ENCODE data around the gene CHID1. TPM values are rescaled to one million over a fixed set of nuclear protein-coding genes. Genes with fewer than 3 reads are reported as not detected.

CHID1 gene
- total and polyA plus RNA-seq, 5 donors, result 48.9 to 70.5 (median 63.7) TPM

- Histone ChIP-seq H3K9me3 (ENCODE audit: control insufficient read depth, low read length) (no peaks in the 10 kb centered on the region), H3K4me3 (ENCODE audit: low read length) (no peak overlapping the region), H3K4me1 (ENCODE audit: control insufficient read depth, insufficient read depth, low read length) (peaks cover 9% of the 10 kb centered on the region), H3K27me3 (ENCODE audit: control insufficient read depth, insufficient read depth) (no peaks in the 10 kb centered on the region), H3K27ac (ENCODE audit: low read length) (no peak overlapping the region)
- no peak for ATAC-seq
- peak in 2 of 3 donors; percentile 69 to 72 for DNase-seq
- intact Hi-C loops (cut with DNase I), result no loop called here
- 67% methylated on average over 31 of the region's 31 CpGs for WGBS
Observed at GRCh38 chr11:831118-831864, 79.3 kb downstream of the CHID1 start.

- WGBS, result 8% methylated on average over 78 of the region's 78 CpGs
- intact Hi-C loops (cut with DNase I), result no loop called here
- H3K4me3 ChIP-seq (ENCODE audit: low read length), result peak overlapping the region; percentile 29
- ATAC-seq (peak; percentile 56 to 62), DNase-seq (peak; percentile 81 to 93 (median 92))
- H3K9me3 ChIP-seq (ENCODE audit: control insufficient read depth, low read length), result no peaks in the 10 kb centered on the region
- peaks cover 9% of the 10 kb centered on the region for H3K4me1 ChIP-seq (ENCODE audit: control insufficient read depth, insufficient read depth, low read length)
- H3K27ac ChIP-seq (ENCODE audit: low read length), result no peak overlapping the region
- no peaks in the 10 kb centered on the region for H3K27me3 ChIP-seq (ENCODE audit: control insufficient read depth, insufficient read depth)
Observed at GRCh38 chr11:830295-831117, 80.1 kb downstream of the CHID1 start.

GRCh38 chr11:829847-830294, 80.7 kb downstream of the CHID1 start:
- peak overlapping the region; percentile 29 for H3K4me3 ChIP-seq (ENCODE audit: low read length)
- no peaks in the 10 kb centered on the region for H3K27me3 ChIP-seq (ENCODE audit: control insufficient read depth, insufficient read depth)
- intact Hi-C loops (cut with DNase I), result no loop called here
- 4% methylated on average over 39 of the region's 39 CpGs for WGBS
- no peak for DNase-seq
- H3K4me1 ChIP-seq (ENCODE audit: control insufficient read depth, insufficient read depth, low read length), result peaks cover 9% of the 10 kb centered on the region
- no peaks in the 10 kb centered on the region for H3K9me3 ChIP-seq (ENCODE audit: control insufficient read depth, low read length)
- no peak for ATAC-seq
- H3K27ac ChIP-seq (ENCODE audit: low read length), result peak overlapping the region; percentile 10

- Histone ChIP-seq H3K9me3 (ENCODE audit: control insufficient read depth, low read length) (no peaks in the 10 kb centered on the region), H3K4me3 (ENCODE audit: low read length) (peak overlapping the region; percentile 29), H3K27ac (ENCODE audit: low read length) (peak overlapping the region; percentile 10), H3K4me1 (ENCODE audit: control insufficient read depth, insufficient read depth, low read length) (peaks cover 7% of the 10 kb centered on the region), H3K27me3 (ENCODE audit: control insufficient read depth, insufficient read depth) (no peaks in the 10 kb centered on the region)
- 18% methylated on average over 40 of the region's 40 CpGs for WGBS
- peak in 2 of 3 donors; percentile 83 to 85 for DNase-seq
- ATAC-seq, result peak; percentile 11 to 37
- intact Hi-C loops (cut with DNase I), result no loop called here
Observed at GRCh38 chr11:829176-829846, 81.3 kb downstream of the CHID1 start.

GRCh38 chr11:828506-829175, 82.0 kb downstream of the CHID1 start:
- H3K4me3 ChIP-seq (ENCODE audit: low read length), result no peak overlapping the region
- peak overlapping the region; percentile 37 for H3K27ac ChIP-seq (ENCODE audit: low read length)
- no peaks in the 10 kb centered on the region for H3K9me3 ChIP-seq (ENCODE audit: control insufficient read depth, low read length)
- no peaks in the 10 kb centered on the region for H3K27me3 ChIP-seq (ENCODE audit: control insufficient read depth, insufficient read depth)
- DNase-seq (peak in 2 of 3 donors; percentile 61 to 81), ATAC-seq (no peak)
- H3K4me1 ChIP-seq (ENCODE audit: control insufficient read depth, insufficient read depth, low read length), result peaks cover 7% of the 10 kb centered on the region
- intact Hi-C loops (cut with DNase I), result no loop called here
- 47% methylated on average over 21 of the region's 21 CpGs for WGBS

GRCh38 chr11:827897-828192, 82.8 kb downstream of the CHID1 start, which contains the start of gene CRACR2B:
Gene CRACR2B, plus strand, starts transcription at chr11:827919. Its CDS starts 689 bp downstream, at chr11:828608.
- intact Hi-C loops (cut with DNase I), result no loop called here
- ATAC-seq (no peak), DNase-seq (peak in 1 of 3 donors; percentile 60)
- Histone ChIP-seq H3K27ac (ENCODE audit: low read length) (peak within 1 kb of the TSS; percentile 38), H3K9me3 (ENCODE audit: control insufficient read depth, low read length) (no peaks in the 10 kb centered on the region), H3K27me3 (ENCODE audit: control insufficient read depth, insufficient read depth) (no peaks in the 10 kb centered on the region), H3K4me1 (ENCODE audit: control insufficient read depth, insufficient read depth, low read length) (peaks cover 7% of the 10 kb centered on the region), H3K4me3 (ENCODE audit: low read length) (peak within 1 kb of the TSS; percentile 33)
- WGBS, result 52% methylated on average over 5 of the region's 5 CpGs

GRCh38 chr11:827146-827896, 83.3 kb downstream of the CHID1 start:
- Histone ChIP-seq H3K27me3 (ENCODE audit: control insufficient read depth, insufficient read depth) (no peaks in the 10 kb centered on the region), H3K27ac (ENCODE audit: low read length) (peak overlapping the region; percentile 38), H3K4me1 (ENCODE audit: control insufficient read depth, insufficient read depth, low read length) (peaks cover 5% of the 10 kb centered on the region), H3K9me3 (ENCODE audit: control insufficient read depth, low read length) (no peaks in the 10 kb centered on the region), H3K4me3 (ENCODE audit: low read length) (peak overlapping the region; percentile 33)
- intact Hi-C loops (cut with DNase I), result no loop called here
- no peak for ATAC-seq
- DNase-seq, result peak in 2 of 3 donors; percentile 76 to 78
- 6% methylated on average over 66 of the region's 66 CpGs for WGBS

GRCh38 chr11:826836-827145, 83.8 kb downstream of the CHID1 start:
- H3K27me3 ChIP-seq (ENCODE audit: control insufficient read depth, insufficient read depth), result no peaks in the 10 kb centered on the region
- DNase-seq, result peak in 1 of 3 donors; percentile 76
- 1% methylated on average over 22 of the region's 22 CpGs for WGBS
- H3K4me1 ChIP-seq (ENCODE audit: control insufficient read depth, insufficient read depth, low read length), result peaks cover 3% of the 10 kb centered on the region
- no peak for ATAC-seq
- peak overlapping the region; percentile 38 for H3K27ac ChIP-seq (ENCODE audit: low read length)
- no peaks in the 10 kb centered on the region for H3K9me3 ChIP-seq (ENCODE audit: control insufficient read depth, low read length)
- peak overlapping the region; percentile 33 for H3K4me3 ChIP-seq (ENCODE audit: low read length)
- intact Hi-C loops (cut with DNase I), result no loop called here

GRCh38 chr11:826227-826621, 84.4 kb downstream of the CHID1 start:
- no peak for ATAC-seq
- DNase-seq, result no peak
- intact Hi-C loops (cut with DNase I), result no loop called here
- Histone ChIP-seq H3K4me1 (ENCODE audit: control insufficient read depth, insufficient read depth, low read length) (peaks cover 3% of the 10 kb centered on the region), H3K9me3 (ENCODE audit: control insufficient read depth, low read length) (no peaks in the 10 kb centered on the region), H3K27ac (ENCODE audit: low read length) (no peak overlapping the region), H3K27me3 (ENCODE audit: control insufficient read depth, insufficient read depth) (no peaks in the 10 kb centered on the region), H3K4me3 (ENCODE audit: low read length) (no peak overlapping the region)
- 78% methylated on average over 9 of the region's 9 CpGs for WGBS
